HCT116 (cell line): ENCODE results near the gene ATCAY. TPM values are rescaled to one million over a fixed set of nuclear protein-coding genes. Genes with fewer than 3 reads are reported as not detected.

Experiments used
- ATAC-seq: fragments of 200-7000 bp; cut with Tn5 transposase; 2 replicates; pipeline ENCODE4 v1.9.1; 2020; ENCODE audit warnings: mild to moderate bottlenecking, moderate library complexity
- BruUV-seq: library from RNA; stranded (reverse); fragments of 400-500 nt; replicated peaks from 2 replicates; lab custom pipeline; 2021; lab: Mats Ljungman, UMichigan
- CTCF ChIA-PET: fragments of 300-600 bp; sonication (Branson Sonifier 250); formaldehyde crosslinking; loops from one replicate; lab custom pipeline; 2021; ENCODE audit warnings: antibody characterized with exemption; lab: Charles Lee
- POLR2A ChIA-PET: fragments of 300-600, 350-600 bp; sonication (Branson Sonifier 250); formaldehyde crosslinking; loops from one replicate; lab custom pipeline; 2021; ENCODE audit warnings: antibody characterized with exemption; lab: Charles Lee
- RAD21 ChIA-PET, 2 experiments: fragments of 300-600 bp; sonication (Branson Sonifier 250); formaldehyde crosslinking; loops; one replicate each; lab custom pipeline; 2023; ENCODE audit warnings: low total read pairs in 2 of 2; ENCODE audit not compliant: uncharacterized antibody in 2 of 2, unreplicated experiment in 2 of 2, low non-redundant PET in 1 of 2; lab: Charles Lee
- DNase-seq: peaks from one replicate; pipeline ENCODE4 v3.0.0-alpha.2; 2010; ENCODE audit warnings: low read depth, low spot score
- H2AFZ ChIP-seq: fragments of 200-600 bp; shearing (Covaris generic), sonication (generic); 2 replicates; pipeline ENCODE4 v1.6.1; 2017; ENCODE audit warnings: low read depth, mixed run types, mixed read lengths, antibody characterized with exemption, low read length; ENCODE audit not compliant: poor library complexity, severe bottlenecking
- H3K27ac ChIP-seq: 2 replicates; pipeline ENCODE4 v1.5.1; 2012; ENCODE audit warnings: low read depth, low read length
- H3K27me3 ChIP-seq: fragments of 200-600 bp; sonication (generic); 2 replicates; pipeline ENCODE4 v1.6.1; 2016; ENCODE audit warnings: mixed run types, low read length, mixed read lengths; ENCODE audit not compliant: insufficient read depth
- H3K36me3 ChIP-seq, 2 experiments: fragments of 200-500 bp in 1 of 2; fragments of 200-600 bp in 1 of 2; sonication (Bioruptor generic) in 1 of 2; sonication (generic) in 1 of 2; 2 replicates each; pipeline versions ENCODE4 v1.5.1 to v1.6.1; 2014 to 2016; ENCODE audit warnings: low read length in 2 of 2, inconsistent platforms in 1 of 2, mixed read lengths in 1 of 2, mixed run types in 1 of 2; ENCODE audit not compliant: insufficient read depth in 2 of 2, control insufficient read depth in 1 of 2
- H3K4me1 ChIP-seq, 2 experiments: fragments of 200-600 bp in 1 of 2; sonication (generic) in 1 of 2; 2 replicates each; pipeline versions ENCODE4 v1.5.1 to v1.6.1; 2012 to 2017; ENCODE audit warnings: low read length in 2 of 2, inconsistent platforms in 1 of 2, mild to moderate bottlenecking in 1 of 2, mixed read lengths in 1 of 2, mixed run types in 1 of 2, moderate library complexity in 1 of 2; ENCODE audit not compliant: insufficient read depth in 2 of 2, control insufficient read depth in 1 of 2
- H3K4me2 ChIP-seq: fragments of 200-600 bp; sonication (generic); 2 replicates; pipeline ENCODE4 v1.6.1; 2017; ENCODE audit warnings: mixed run types, low read length, mixed read lengths
- H3K4me3 ChIP-seq, 2 experiments: fragments of 200-600 bp in 1 of 2; sonication (generic) in 1 of 2; replicated peaks in 1 of 2; 2 replicates each; pipeline ENCODE4 v1.5.1; 2011 to 2016; ENCODE audit warnings: low read length in 2 of 2, control low read depth in 1 of 2, low read depth in 1 of 2, mild to moderate bottlenecking in 1 of 2, mixed read lengths in 1 of 2, mixed run types in 1 of 2
- H3K79me2 ChIP-seq: fragments of 200-600 bp; sonication (generic); 2 replicates; pipeline ENCODE4 v1.6.1; 2017; ENCODE audit warnings: mild to moderate bottlenecking, mixed run types, low read length, moderate library complexity, mixed read lengths; ENCODE audit not compliant: insufficient read depth
- H3K9ac ChIP-seq: fragments of 200-600 bp; sonication (generic); 2 replicates; pipeline ENCODE4 v1.6.1; 2016; ENCODE audit warnings: low read length, mixed read lengths
- H3K9me2 ChIP-seq: fragments of 200-600 bp; sonication (generic), shearing (Covaris generic); 2 replicates; pipeline ENCODE4 v1.6.1; 2017; ENCODE audit warnings: mixed run types, mild to moderate bottlenecking, moderate library complexity; ENCODE audit not compliant: insufficient read depth
- H3K9me3 ChIP-seq, 2 experiments: fragments of 200-500 bp in 1 of 2; fragments of 200-600 bp in 1 of 2; sonication (Bioruptor generic) in 1 of 2; sonication (generic) in 1 of 2; 2 replicates each; pipeline ENCODE4 v1.6.1; 2014 to 2017; ENCODE audit warnings: low read length in 2 of 2, mixed read lengths in 2 of 2, inconsistent platforms in 1 of 2, low read depth in 1 of 2, mild to moderate bottlenecking in 1 of 2, mixed run types in 1 of 2, moderate library complexity in 1 of 2; ENCODE audit not compliant: control insufficient read depth in 1 of 2, insufficient read depth in 1 of 2
- H4K20me1 ChIP-seq: fragments of 200-600 bp; sonication (generic), shearing (Covaris generic); 2 replicates; pipeline ENCODE4 v1.6.1; 2017; ENCODE audit warnings: mixed run types, mild to moderate bottlenecking, moderate library complexity; ENCODE audit not compliant: insufficient read depth
- CBX3 ChIP-seq: IDR thresholded peaks from 2 replicates; pipeline ENCODE4 v1.6.1; 2012; ENCODE audit warnings: low read depth
- CEBPB ChIP-seq: IDR thresholded peaks from 2 replicates; pipeline ENCODE4 v1.6.1; 2012; ENCODE audit warnings: low read depth
- CTCF ChIP-seq, 3 experiments: fragments of 200-600 bp in 1 of 3; sonication (generic) in 1 of 3; IDR thresholded peaks in 2 of 3; conservative IDR thresholded peaks in 1 of 3; 2 replicates each; pipeline ENCODE4 v1.5.1; 2012 to 2017; ENCODE audit warnings: low read depth in 2 of 3, low read length in 2 of 3, antibody characterized with exemption in 1 of 3, borderline replicate concordance in 1 of 3, control low read depth in 1 of 3, mild to moderate bottlenecking in 1 of 3, mixed read lengths in 1 of 3, mixed run types in 1 of 3, moderate library complexity in 1 of 3; ENCODE audit not compliant: insufficient read depth in 1 of 3
- EGR1 ChIP-seq: IDR thresholded peaks from 2 replicates; pipeline ENCODE4 v1.6.1; 2012; ENCODE audit warnings: low read depth
- ELF1 ChIP-seq: IDR thresholded peaks from 2 replicates; pipeline ENCODE4 v1.6.1; 2012; ENCODE audit warnings: low read depth, borderline replicate concordance
- EZH2phosphoT487 ChIP-seq: fragments of 200-600 bp; IDR thresholded peaks from 2 replicates; pipeline ENCODE4 v1.6.1; 2018; ENCODE audit warnings: antibody characterized with exemption, borderline replicate concordance
- FOSL1 ChIP-seq: IDR thresholded peaks from 2 replicates; pipeline ENCODE4 v1.6.1; 2012; ENCODE audit warnings: low read depth
- JUND ChIP-seq: IDR thresholded peaks from 2 replicates; pipeline ENCODE4 v1.6.1; 2012
- MAX ChIP-seq: IDR thresholded peaks from 2 replicates; pipeline ENCODE4 v1.6.1; 2012
- POLR2A ChIP-seq: IDR thresholded peaks from 2 replicates; pipeline ENCODE4 v1.7.0; 2011; ENCODE audit warnings: borderline replicate concordance; ENCODE audit not compliant: insufficient read depth, insufficient read length; ENCODE audit errors: extremely low read depth
- POLR2AphosphoS5 ChIP-seq: IDR thresholded peaks from 2 replicates; pipeline ENCODE4 v1.6.1; 2011; ENCODE audit warnings: mild to moderate bottlenecking, low read depth, low read length, moderate library complexity
- RAD21 ChIP-seq: IDR thresholded peaks from 2 replicates; pipeline ENCODE4 v1.6.1; 2012; ENCODE audit warnings: low read depth, mild to moderate bottlenecking
- SP1 ChIP-seq: IDR thresholded peaks from 2 replicates; pipeline ENCODE4 v1.6.1; 2012; ENCODE audit warnings: low read depth
- SRF ChIP-seq: IDR thresholded peaks from 2 replicates; pipeline ENCODE4 v1.6.1; 2012; ENCODE audit warnings: low read depth
- TCF7L2 ChIP-seq: IDR thresholded peaks from 2 replicates; pipeline ENCODE4 v1.7.0; 2011; ENCODE audit warnings: borderline replicate concordance, inconsistent platforms; ENCODE audit not compliant: insufficient read depth, insufficient read length; ENCODE audit errors: extremely low read depth
- YY1 ChIP-seq: IDR thresholded peaks from 2 replicates; pipeline ENCODE4 v1.6.1; 2011; ENCODE audit warnings: low read length, low read depth, moderate library complexity, mild to moderate bottlenecking; ENCODE audit not compliant: insufficient replicate concordance; ENCODE audit errors: extremely low read depth
- ZBTB33 ChIP-seq: IDR thresholded peaks from 2 replicates; pipeline ENCODE4 v1.6.1; 2011; ENCODE audit warnings: mild to moderate bottlenecking, low read length, moderate library complexity; ENCODE audit not compliant: insufficient replicate concordance; ENCODE audit errors: extremely low read depth
- ZNF274 ChIP-seq: fragments of 200-500 bp; sonication (Bioruptor generic); IDR thresholded peaks from 2 replicates; pipeline ENCODE4 v1.6.1; 2014; ENCODE audit warnings: mild to moderate bottlenecking, low read depth, low read length, inconsistent platforms
- intact Hi-C: fragments of 100-400 bp; cut with micrococcal nuclease; formaldehyde crosslinking; loops from 2 replicates; pipeline ENCODE4 v1.10.0; 2022
- total RNA-seq: library from RNA; stranded (reverse); gene quantifications from one replicate; pipeline ENCODE4 v1.2.1, GENCODE V29; 2021; ENCODE audit not compliant: unreplicated experiment

Gene ATCAY
- total RNA-seq, 1 experiment from 2014 or later, result not detected

GRCh38 chr19:3949997-3950859 is 69.7 kb downstream of the ATCAY start:
- Histone ChIP-seq H3K9ac (no peak overlapping the region), H3K79me2 (no peaks in the 10 kb centered on the region), H3K9me3 (no peaks in the 10 kb centered on the region), H3K27ac (no peak overlapping the region), H3K36me3 (no peaks in the 10 kb centered on the region), H3K9me2 (no peaks in the 10 kb centered on the region), H2AFZ (no peak overlapping the region), H3K4me2 (no peak overlapping the region), H3K4me1 (peaks cover 2 to 13% of the 10 kb centered on the region in 2 experiments; a peak in 1 of 4 replicates), H3K4me3 (no peak overlapping the region), H3K27me3 (no peaks in the 10 kb centered on the region), H4K20me1 (no peaks in the 10 kb centered on the region)
- RAD21 ChIA-PET, result no interaction called here
- DNase-seq (no peak), ATAC-seq (no peak)
- intact Hi-C loops, result no loop called here
- BruUV-seq, result no TSS peak
- TF ChIP-seq ELF1, result no peak
- no peak for TF ChIP-seq MAX
- no peak for TF ChIP-seq ZNF274
- TF ChIP-seq POLR2A, result no peak
- TF ChIP-seq ZBTB33, result no peak
- TF ChIP-seq RAD21, result no peak
- TF ChIP-seq YY1, result no peak
- TF ChIP-seq POLR2AphosphoS5, result no peak
- no peak for TF ChIP-seq CBX3
- TF ChIP-seq JUND, result no peak
- no peak for TF ChIP-seq FOSL1
- no peak for TF ChIP-seq CTCF (IDR thresholded peaks at IDR 0.05 in 2 of 3, conservative IDR thresholded peaks at IDR 0.05 in 1 of 3; ENCODE audit: borderline replicate concordance in 1 of 3, insufficient read depth in 1 of 3, low read depth in 2 of 3, low read length in 2 of 3)
- TF ChIP-seq TCF7L2, result no peak
- TF ChIP-seq EZH2phosphoT487, result no peak
- TF ChIP-seq EGR1, result no peak
- no peak for TF ChIP-seq SP1
- no peak for TF ChIP-seq CEBPB
- TF ChIP-seq SRF, result no peak
- POLR2A ChIA-PET, result no interaction called here
- CTCF ChIA-PET, result no interaction called here
